ENCODE data around the gene CILP2.

DNA sequence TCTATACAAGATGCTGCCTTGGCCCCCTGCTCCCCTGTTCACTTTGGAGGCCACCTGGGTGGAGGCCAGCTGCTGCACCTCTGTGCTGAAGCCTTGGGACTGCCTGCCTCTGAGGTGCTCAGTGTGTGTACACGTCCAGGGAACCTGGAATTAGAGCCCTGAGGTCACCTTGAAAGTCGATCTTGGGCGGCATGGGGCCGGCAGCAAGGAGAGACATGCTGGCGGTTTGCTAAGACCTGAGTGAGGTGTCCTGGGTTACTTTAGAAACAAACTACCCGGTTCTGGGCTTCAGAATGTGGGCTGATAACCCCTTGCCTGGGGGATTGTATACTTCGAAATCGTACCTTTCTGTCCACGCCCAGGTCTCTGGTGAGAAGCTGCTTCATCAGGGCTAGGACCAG, 48.3 kb upstream of the CILP2 start:
- TF ChIP-seq, protein P1, sequence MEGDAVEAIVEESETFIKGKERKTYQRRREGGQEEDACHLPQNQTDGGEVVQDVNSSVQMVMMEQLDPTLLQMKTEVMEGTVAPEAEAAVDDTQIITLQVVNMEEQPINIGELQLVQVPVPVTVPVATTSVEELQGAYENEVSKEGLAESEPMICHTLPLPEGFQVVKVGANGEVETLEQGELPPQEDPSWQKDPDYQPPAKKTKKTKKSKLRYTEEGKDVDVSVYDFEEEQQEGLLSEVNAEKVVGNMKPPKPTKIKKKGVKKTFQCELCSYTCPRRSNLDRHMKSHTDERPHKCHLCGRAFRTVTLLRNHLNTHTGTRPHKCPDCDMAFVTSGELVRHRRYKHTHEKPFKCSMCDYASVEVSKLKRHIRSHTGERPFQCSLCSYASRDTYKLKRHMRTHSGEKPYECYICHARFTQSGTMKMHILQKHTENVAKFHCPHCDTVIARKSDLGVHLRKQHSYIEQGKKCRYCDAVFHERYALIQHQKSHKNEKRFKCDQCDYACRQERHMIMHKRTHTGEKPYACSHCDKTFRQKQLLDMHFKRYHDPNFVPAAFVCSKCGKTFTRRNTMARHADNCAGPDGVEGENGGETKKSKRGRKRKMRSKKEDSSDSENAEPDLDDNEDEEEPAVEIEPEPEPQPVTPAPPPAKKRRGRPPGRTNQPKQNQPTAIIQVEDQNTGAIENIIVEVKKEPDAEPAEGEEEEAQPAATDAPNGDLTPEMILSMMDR (IDR thresholded peaks at IDR 0.05): no peak
- TF ChIP-seq POLR2A (IDR thresholded peaks at IDR 0.05): no peak
- TF ChIP-seq POLR2AphosphoS5 (IDR thresholded peaks at IDR 0.05; ENCODE audit: insufficient read depth in 1 of 2, low read depth in 1 of 2): no peak
